HG02798 (cell line): Measurements from ENCODE around the gene ADAMTS2.

Experiments
- ATAC-seq: cut with Tn5 transposase; IDR thresholded peaks from one replicate; pipeline ENCODE4 v1.9.1; 2021; ENCODE audit warnings: mild to moderate bottlenecking; ENCODE audit not compliant: unreplicated experiment, poor library complexity

ADAMTS2 gene

GRCh38 chr5:179240561-179240960, 104.7 kb downstream of the ADAMTS2 start:
- ATAC-seq, result no peak

GRCh38 chr5:179239256-179240135, 105.8 kb downstream of the ADAMTS2 start:
- no peak for ATAC-seq

GRCh38 chr5:179238628-179238970, 106.7 kb downstream of the ADAMTS2 start:
- no peak for ATAC-seq

- ATAC-seq, result no peak
These were observed 107.3 kb downstream of the ADAMTS2 start for GRCh38 chr5:179237770-179238627.

- no peak for ATAC-seq
These were observed 109.6 kb downstream of the ADAMTS2 start for GRCh38 chr5:179235416-179236400.

- no peak for ATAC-seq
These were observed 110.6 kb downstream of the ADAMTS2 start for GRCh38 chr5:179234563-179235135.

- no peak for ATAC-seq
These were observed 111.2 kb downstream of the ADAMTS2 start for GRCh38 chr5:179233909-179234562.

- no peak for ATAC-seq
These were observed 113.0 kb downstream of the ADAMTS2 start for GRCh38 chr5:179232091-179232735.

GRCh38 chr5:179231309-179231708, 114.0 kb downstream of the ADAMTS2 start:
- no peak for ATAC-seq

- no peak for ATAC-seq
These were observed 115.2 kb downstream of the ADAMTS2 start for GRCh38 chr5:179230061-179230461.

GRCh38 chr5:179229331-179229831, 115.9 kb downstream of the ADAMTS2 start:
- no peak for ATAC-seq

GRCh38 chr5:179228341-179229121, 116.7 kb downstream of the ADAMTS2 start:
- ATAC-seq, result no peak

- no peak for ATAC-seq
These were observed 117.5 kb downstream of the ADAMTS2 start for GRCh38 chr5:179227580-179228311.

- ATAC-seq, result no peak
These were observed 118.1 kb downstream of the ADAMTS2 start for GRCh38 chr5:179227229-179227579.

GRCh38 chr5:179226696-179227095, 118.6 kb downstream of the ADAMTS2 start:
- ATAC-seq, result no peak

- ATAC-seq, result no peak
These were observed 119.9 kb downstream of the ADAMTS2 start for GRCh38 chr5:179225387-179225786.

- no peak for ATAC-seq
These were observed 120.5 kb downstream of the ADAMTS2 start for GRCh38 chr5:179224741-179225140.
